HL-60/S4 treated with phorbol 12-myristate 13-acetate at 8.2 ng/mL for 4 days and 3 days (cell line): ENCODE measurements around the gene TRIM38.
"Not testable (repeated sequence)": the region's sequence is repeated elsewhere in the genome, so short reads cannot be mapped to it uniquely, and the experiment has no call there.

Source experiments
- in situ Hi-C: fragments of 300-500 bp; cut with MboI; formaldehyde crosslinking; loops from 2 replicates; pipeline ENCODE4 v1.15.0; 2022; ENCODE audit warnings: low sequenced_read_pairs

TRIM38 gene

GRCh38 chr6:25939593-25939992 is 23.0 kb upstream of the TRIM38 start:
- in situ Hi-C loops, result no loop called here

- in situ Hi-C loops, result no loop called here
Measured at GRCh38 chr6:25942561-25943147, 19.9 kb upstream of the TRIM38 start.

- in situ Hi-C loops, result no loop called here
Measured at GRCh38 chr6:25943887-25944286, 18.7 kb upstream of the TRIM38 start.

DNA sequence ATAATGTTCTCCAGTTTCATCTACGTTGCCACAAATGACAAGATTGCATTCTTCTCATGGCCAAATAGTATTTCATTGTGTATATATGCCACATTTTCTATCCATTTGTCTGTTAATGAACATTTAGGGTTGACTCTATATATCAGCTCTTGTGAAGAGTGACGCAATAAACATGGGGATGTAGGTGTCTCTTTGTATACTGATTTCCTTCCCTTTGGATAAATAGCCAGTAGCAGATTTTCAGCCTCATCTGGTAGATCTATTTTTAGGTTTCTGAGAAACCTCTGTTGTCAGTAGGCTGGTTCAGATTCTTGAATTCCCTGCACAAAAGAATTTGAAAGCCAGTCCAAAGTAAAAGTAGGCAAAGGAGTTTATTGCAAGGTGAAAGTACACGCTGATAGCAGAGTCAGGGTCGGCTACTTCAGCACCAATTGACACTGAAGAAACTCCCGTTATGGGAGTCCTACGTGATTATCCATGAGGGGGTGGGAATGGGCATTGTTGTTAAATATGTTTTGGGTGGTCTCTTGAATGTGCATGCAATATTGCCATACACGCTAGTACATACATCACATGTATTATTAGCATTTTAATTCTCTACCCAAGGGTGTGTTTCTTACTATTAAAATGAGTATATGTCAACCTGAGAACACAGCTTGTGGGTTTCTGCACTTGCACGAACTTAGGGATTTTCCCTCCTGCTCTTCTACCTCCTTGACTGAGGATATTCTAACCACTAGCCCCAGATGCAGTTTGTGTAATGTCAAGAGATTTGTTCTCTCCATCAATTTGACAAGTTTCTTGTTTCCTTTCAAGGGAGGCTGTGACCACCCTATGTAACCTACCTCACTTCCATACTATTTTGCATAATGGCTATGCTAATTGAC is 17.7 kb upstream of the TRIM38 start:
- in situ Hi-C loops, result no loop called here

- in situ Hi-C loops, result not testable (repeated sequence)
Measured at GRCh38 chr6:25945738-25946137, 16.9 kb upstream of the TRIM38 start.

DNA sequence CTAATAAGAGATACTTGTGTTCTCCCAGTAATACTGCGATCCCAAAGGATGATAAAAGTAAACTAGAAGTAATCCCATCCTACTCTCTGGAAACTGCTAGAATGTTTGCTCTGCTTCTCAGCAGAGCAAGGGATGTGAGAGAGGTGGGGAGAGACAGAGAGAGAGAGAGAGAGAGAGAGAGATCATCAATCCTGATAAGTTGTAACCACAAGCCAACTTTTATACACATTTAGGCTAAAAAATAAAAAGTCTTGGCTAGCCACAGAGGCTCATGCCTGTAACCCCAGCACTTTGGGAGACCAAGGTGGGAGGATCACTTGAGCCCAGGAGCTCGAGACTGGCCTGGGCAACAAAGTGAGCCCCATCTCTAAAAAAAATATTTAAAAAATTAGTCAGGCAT is 16.0 kb upstream of the TRIM38 start:
- in situ Hi-C loops, result no loop called here

- in situ Hi-C loops, result not testable (repeated sequence)
Measured at GRCh38 chr6:25947492-25947891, 15.1 kb upstream of the TRIM38 start.

- in situ Hi-C loops, result no loop called here
Measured at GRCh38 chr6:25949695-25950094, 12.9 kb upstream of the TRIM38 start.

DNA sequence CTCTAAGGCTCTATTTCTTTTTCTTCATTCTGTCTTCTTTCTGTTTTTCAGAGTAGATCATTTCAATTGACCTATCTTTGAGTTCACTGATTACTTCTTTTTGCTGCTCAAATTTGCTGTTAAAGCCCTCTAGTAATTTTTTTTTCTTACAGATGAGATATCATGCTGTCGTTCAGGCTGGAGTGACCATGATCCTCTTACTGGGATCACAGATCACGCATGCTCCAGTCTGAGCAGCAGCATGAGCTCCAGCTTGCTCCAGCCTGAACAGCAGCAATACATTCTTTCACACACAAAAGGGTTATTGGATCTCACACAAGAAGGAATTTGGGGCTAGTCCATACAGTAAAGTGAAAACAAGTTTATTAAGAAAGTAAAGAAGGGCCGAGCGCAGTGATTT is 12.3 kb upstream of the TRIM38 start:
- in situ Hi-C loops, result no loop called here

DNA sequence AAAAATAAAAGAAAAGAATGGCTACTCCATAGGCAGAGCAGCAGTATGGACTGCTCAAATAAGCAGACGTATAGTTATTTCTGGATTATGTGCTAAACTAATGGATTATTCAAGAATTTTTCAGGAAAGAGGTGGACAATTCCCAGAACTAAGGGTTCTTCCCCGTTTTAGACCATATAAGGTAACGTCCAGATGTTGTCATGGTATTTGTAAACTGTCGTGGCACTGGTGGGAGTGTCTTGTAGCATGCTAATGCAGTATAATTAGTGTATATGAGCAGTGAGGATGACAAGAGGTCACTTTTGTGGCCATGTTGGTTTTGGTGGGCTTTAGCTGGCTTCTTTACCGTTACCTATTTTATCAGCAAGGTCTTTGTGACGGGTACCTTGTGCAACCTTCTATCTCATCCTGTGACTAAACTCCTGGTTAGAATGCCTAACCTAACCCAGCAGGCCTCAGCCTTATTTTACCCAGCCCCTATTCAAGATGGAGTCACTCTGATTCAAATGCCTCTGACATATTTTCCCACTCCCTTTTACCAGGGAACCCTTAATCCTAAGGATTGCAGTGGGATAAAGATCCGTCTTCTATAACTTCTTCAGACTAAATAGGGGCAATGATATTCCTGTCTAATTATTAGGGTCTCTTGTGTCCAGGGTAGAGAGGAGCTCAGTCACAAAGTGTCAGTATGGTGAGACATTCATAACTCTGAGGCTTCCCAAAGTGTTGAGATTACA is 11.1 kb upstream of the TRIM38 start:
- in situ Hi-C loops, result no loop called here

DNA sequence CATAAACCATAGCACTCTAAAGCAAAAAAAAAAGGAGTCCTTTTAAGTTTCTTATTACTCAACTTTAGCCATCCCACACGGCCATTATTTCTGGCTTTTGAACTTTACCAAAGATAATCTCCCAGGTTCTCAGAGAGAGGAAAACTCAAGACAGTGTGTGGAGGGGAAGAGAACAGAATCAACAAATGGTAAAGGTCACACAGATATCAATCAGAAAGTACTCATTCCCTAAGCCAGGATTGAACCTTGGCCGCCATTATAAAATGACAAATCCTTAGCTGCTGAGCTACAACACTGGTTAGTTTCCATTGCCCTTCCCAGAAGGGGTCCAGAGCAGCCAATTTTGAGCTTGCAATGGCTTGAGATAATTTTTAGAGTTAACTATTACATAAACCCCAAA is 10.1 kb upstream of the TRIM38 start:
- in situ Hi-C loops, result no loop called here

GRCh38 chr6:25953733-25954132 is 8.9 kb upstream of the TRIM38 start:
- in situ Hi-C loops, result no loop called here

GRCh38 chr6:25954756-25955155 is 7.8 kb upstream of the TRIM38 start:
- in situ Hi-C loops, result no loop called here

DNA sequence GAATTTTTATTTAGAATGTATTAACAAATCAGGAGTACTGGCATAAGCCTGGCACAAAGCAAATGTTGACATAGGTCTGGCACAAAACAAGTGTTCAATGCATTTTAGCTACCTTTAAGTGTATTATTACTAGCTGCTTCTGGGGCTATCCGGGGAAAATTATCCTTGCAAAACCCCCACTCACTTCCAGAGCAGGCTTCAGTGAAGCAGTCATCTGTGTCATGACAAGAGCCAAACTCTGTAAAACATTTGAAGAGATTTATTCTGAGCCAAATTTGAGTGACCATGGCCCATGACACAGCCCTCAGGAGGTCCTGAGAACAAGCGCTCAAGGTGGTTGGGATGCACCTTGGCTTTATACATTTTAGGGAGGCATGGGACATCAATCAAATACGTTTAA is 6.4 kb upstream of the TRIM38 start:
- in situ Hi-C loops, result no loop called here

DNA sequence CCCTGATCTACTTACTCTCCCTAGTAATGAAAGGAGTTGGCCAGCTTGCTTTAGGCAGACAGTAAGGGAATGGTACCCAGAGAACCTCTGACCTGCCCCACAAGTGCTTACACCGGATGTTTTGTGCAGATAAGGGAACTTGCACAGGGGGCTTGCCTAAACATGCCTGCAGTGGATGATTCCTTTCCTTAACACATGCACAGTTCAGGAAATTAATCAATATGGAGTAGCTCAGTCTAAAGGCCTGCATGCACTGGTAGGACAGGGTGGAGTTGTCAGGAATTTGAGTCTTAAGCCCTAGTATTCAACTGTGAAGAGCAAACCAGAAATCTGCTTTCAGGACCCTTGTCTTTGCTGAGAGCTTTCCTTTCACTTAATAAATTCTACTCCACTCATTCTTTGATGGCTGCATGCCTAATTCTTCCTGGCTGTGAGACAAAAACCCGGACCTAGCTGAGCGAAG is 3.9 kb upstream of the TRIM38 start:
- in situ Hi-C loops, result no loop called here

DNA sequence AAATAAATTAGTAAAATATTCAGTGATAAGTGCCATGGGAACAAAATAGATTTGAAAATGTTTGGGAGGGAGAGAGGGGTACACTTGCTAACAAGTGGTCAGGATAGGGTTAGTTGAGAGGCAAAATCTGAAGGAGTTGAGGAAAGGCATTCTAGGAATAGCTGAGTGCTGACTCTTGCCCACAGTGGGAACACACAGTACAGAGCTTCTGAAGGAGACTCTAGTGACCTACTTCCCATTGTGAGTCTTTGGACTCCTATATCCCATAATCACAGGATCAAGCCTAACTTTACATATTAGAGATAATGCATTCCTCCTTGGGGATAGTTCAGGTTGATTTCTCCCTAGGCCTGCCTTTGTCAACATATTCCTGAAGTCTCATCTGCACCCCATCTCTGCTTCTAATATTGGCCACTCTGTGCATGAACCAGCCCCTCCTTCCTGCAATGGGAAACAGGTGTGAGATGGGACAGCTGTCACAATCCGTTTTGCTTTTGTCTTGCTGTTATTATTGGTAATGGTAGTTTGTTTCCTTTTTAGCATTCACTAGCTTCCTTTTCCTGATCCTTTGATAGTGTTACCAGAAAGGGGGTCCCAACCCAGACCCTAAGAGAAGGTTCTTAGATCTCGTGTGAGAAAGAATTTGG is 2.6 kb upstream of the TRIM38 start:
- in situ Hi-C loops, result no loop called here

DNA sequence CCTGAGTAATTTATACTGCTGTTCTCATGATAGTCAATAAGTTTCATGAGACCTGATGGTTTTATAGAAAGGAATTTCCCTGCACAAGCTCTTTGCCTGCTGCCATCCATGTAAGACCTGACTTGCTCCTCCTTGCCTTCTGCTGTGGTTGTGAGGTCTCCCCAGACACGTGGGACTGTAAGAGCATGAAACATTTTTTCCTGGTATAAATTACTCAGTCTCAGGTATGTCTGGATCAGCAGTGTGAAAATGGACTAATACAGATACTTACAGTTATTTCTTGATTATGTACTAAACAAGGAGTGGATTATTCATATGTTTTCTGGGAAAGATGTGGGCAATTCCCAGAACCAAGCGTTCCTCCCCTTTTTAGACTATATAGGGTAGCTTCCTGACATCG is 1.9 kb upstream of the TRIM38 start:
- in situ Hi-C loops, result no loop called here

GRCh38 chr6:25961619-25962148 is 918 bp upstream of the TRIM38 start:
- in situ Hi-C loops, result no loop called here

DNA sequence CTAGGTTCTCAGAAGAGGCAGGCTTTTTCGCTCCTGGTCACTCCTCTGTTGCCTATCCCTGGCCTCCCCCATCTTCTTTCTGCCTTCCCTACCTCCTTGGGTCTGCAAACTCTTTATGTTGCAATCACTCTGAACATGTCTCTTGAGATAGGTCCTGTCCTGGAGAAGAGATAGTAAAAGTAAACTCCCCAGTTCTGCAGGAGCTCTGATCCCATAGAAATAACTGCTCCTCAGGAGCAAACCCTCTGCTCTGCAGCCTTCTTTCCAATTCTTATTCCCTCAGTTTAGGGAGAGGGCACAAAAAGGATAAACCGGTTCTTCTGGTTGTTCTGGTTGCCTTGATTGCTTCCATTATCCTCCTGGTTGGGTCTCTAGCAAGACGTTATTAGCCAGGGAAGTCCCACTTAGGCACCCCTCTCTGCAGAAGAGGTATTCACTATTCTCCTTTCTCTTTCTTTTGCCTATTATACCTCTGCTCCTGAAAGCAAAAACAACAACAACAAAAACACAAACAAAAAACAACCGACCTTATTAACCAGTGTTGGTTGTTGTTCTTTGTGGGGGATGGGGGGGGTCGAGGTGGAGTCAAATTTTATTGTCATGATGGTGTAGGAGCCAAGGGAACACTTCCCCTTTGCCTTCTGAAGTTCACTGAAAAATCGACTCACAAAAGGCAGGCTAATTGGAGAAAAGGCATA is 973 bp downstream of the TRIM38 start:
- in situ Hi-C loops, result no loop called here

GRCh38 chr6:25965058-25965457 is 2.5 kb downstream of the TRIM38 start:
- in situ Hi-C loops, result no loop called here
